IMR-90 (cell line): ENCODE measurements around the gene LCP1.

Source experiments
- POLR2A ChIP-seq: IDR thresholded peaks from 2 replicates; pipeline ENCODE4 v1.6.1; 2012; ENCODE audit warnings: mild to moderate bottlenecking, low read depth, low read length
- RAD21 ChIP-seq: IDR thresholded peaks from 2 replicates; pipeline ENCODE4 v1.6.1; 2012; ENCODE audit warnings: low read length, improper control_type of control experiment
- TF ChIP-seq, protein P1 (sequence below): conservative IDR thresholded peaks from 2 replicates; pipeline ENCODE4 v1.5.1; 2012; ENCODE audit warnings: mild to moderate bottlenecking, low read depth, low read length, improper control_type of control experiment

- TF ChIP-seq, protein P1, sequence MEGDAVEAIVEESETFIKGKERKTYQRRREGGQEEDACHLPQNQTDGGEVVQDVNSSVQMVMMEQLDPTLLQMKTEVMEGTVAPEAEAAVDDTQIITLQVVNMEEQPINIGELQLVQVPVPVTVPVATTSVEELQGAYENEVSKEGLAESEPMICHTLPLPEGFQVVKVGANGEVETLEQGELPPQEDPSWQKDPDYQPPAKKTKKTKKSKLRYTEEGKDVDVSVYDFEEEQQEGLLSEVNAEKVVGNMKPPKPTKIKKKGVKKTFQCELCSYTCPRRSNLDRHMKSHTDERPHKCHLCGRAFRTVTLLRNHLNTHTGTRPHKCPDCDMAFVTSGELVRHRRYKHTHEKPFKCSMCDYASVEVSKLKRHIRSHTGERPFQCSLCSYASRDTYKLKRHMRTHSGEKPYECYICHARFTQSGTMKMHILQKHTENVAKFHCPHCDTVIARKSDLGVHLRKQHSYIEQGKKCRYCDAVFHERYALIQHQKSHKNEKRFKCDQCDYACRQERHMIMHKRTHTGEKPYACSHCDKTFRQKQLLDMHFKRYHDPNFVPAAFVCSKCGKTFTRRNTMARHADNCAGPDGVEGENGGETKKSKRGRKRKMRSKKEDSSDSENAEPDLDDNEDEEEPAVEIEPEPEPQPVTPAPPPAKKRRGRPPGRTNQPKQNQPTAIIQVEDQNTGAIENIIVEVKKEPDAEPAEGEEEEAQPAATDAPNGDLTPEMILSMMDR = no peak
- TF ChIP-seq POLR2A = no peak
- no peak for TF ChIP-seq RAD21
Measured at GRCh38 chr13:46168783-46169182, 13.2 kb downstream of the LCP1 start.
